Left colon (tissue), 2 donors: ENCODE measurements around the gene CACNA2D2. TPM values are rescaled to one million over a fixed set of nuclear protein-coding genes. Genes with fewer than 3 reads are reported as not detected.

Source experiments
- ATAC-seq: fragments of 200-7000 bp; cut with Tn5 transposase; one replicate; pipeline ENCODE4 v1.9.1; 2020; ENCODE audit warnings: mild to moderate bottlenecking, moderate library complexity
- DNase-seq, 2 donors: peaks; one replicate each; pipeline ENCODE4 v3.0.0-alpha.2; 2020
- intact Hi-C, 2 donors: fragments of 100-400 bp; cut with DNase I in 1 of 2; cut with micrococcal nuclease in 1 of 2; formaldehyde crosslinking; loops; one replicate each; pipeline versions ENCODE4 v1.11.2 to v1.14.0; 2022; cut with DNase I, micrococcal nuclease
- long read RNA-seq: library from polyadenylated mRNA; unstranded; transcript quantifications from one replicate; pipeline ENCODE4 v2.0.0, GENCODE V29; 2021
- total RNA-seq, 2 donors: library from RNA; stranded (reverse); fragmentation: NEBNext Ultra II Directional; extraction: Animal tissue kit (Norgen Biotek cat#: 25700); gene quantifications; one replicate each; pipeline ENCODE4 v1.2.1, GENCODE V29; 2021
- donor health status: DM: no; HTN: no; CAD: no.
- donor health status: DM: yes; HTN: yes; CAD: no.

CACNA2D2 gene
- total RNA-seq = 1 to 10 TPM; 1.9 to 3.2 TPM
- long read RNA-seq, partial matches to known transcripts = 0 of 1 reads
- long read RNA-seq, other reads (novel, unspliced or antisense) = 1 of 1 reads

DNA sequence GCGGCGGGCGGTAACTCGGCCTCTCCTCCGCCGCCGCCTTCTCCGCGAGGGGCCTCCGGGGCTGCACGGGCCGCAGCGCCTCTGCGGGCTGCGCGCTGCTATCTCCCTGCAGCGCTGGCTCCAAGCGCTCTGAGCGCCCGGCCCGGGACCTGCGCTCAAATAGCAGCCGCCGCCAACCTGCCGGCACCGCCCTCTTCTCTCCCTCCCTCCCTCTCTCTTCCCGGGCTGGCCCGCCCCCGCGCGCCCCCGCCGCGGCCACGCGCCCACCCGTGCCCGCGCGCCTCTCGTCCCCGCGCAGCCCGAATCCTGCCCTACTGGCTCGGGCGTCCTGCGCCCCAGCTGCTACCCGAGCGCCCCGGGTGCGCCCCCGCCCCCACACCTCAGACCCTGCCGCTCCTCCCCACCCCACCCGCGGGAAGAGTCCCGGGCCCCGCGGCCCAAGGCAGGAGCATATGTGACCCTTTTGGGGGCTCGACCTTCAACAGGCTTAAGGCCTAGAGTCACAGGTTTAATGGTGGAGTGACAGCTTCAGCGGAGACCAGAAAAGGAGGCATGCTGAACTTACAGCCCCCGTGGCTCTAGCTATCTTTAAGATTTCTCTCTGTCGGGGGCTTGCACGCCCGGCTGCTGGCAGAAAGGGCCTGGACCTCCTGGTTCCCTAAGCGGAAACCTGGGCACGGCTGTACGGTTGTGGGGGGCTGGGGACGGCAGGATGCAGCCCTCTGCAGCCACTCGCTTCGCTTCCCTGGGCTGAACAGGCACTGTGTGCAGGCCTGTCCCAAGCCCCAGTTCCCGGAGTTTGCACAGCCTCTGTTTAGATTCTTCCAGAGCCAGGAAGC lies at the start of gene CACNA2D2:
TSS of gene CACNA2D2 (minus strand) at position 131 of the 839 bp plus-strand sequence. CDS start 211 bp downstream, outside the sequence.
- peak; percentile 47 to 70 for DNase-seq
- intact Hi-C loops = no loop called here
- ATAC-seq = peak; percentile 92

- DNase-seq (no peak), ATAC-seq (no peak)
- intact Hi-C loops = loop anchor here in 1 of 2 donors (10.0 kb wide), 1 partner anchor 198 kb away; the partner anchor contains the start of genes CYB561D2, NPRL2 and TMEM115
Measured at GRCh38 chr3:50552598-50552997, 49.2 kb upstream of the CACNA2D2 start.

- DNase-seq (no peak), ATAC-seq (peak; percentile 27)
- intact Hi-C loops = loop anchor here in 1 of 2 donors (10.0 kb wide), 1 partner anchor 197 kb away; the partner anchor contains the start of genes CYB561D2, NPRL2 and TMEM115
Measured at GRCh38 chr3:50551681-50552435, 48.4 kb upstream of the CACNA2D2 start.

- intact Hi-C loops = loop anchor here in 1 of 2 donors (10.0 kb wide), 1 partner anchor 196 kb away; the partner anchor contains the start of genes CYB561D2, NPRL2 and TMEM115
- ATAC-seq (no peak), DNase-seq (no peak)
Measured at GRCh38 chr3:50551054-50551659, 47.7 kb upstream of the CACNA2D2 start.

- DNase-seq (peak in 1 of 2 donors; percentile 70), ATAC-seq (peak; percentile 61)
- intact Hi-C loops = loop anchor here in 1 of 2 donors (10.0 kb wide), 1 partner anchor 195 kb away; the partner anchor contains the start of genes CYB561D2, NPRL2 and TMEM115
Measured at GRCh38 chr3:50550079-50550736, 46.8 kb upstream of the CACNA2D2 start.

DNA sequence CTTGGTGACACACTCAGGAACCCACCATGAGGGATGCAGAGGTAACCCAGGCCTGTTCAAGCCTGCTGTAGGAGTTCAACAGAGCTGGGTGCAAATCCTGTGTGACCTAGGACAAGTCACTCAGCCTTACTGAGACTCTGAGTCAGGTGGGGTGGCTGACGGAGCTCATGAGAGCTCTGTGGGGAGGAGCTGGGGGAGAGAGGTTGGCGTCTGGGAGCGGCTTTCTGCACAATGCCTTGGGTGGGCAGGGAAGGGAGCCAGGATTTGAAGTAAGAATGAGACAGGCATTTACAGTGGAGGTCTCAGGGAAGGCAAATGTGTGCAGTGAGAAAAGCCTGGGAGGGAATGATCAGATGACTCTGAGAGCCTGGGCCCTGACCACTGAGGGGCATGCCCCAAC lies 45.8 kb upstream of the CACNA2D2 start:
- no peak for ATAC-seq
- intact Hi-C loops = loop anchor here in 1 of 2 donors (10.0 kb wide), 1 partner anchor 114 kb away; no protein-coding TSS in a partner anchor
- no peak for DNase-seq

DNA sequence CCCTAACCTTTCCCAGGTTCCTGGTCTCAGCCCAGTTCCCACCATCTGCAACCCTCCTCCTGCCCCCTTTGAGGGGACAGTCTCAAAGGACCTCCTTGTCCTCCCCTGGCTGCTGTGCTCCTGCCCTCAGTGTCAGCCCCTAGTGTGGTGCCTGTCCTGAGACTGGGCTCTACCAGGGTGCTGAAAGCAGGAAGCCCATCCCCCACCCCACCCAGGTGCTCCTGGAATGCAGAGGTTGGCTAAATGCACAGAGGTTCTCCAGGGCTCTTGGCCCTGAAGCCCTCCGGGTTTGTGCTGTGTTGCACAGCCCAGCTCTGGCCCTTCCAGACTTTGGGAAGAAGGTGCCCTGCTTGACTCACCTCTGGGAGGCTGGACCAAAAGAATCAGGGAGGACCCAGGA lies 42.3 kb upstream of the CACNA2D2 start:
- DNase-seq (no peak), ATAC-seq (no peak)
- intact Hi-C loops = loop anchor here in 1 of 2 donors (10.0 kb wide), 1 partner anchor 111 kb away; no protein-coding TSS in a partner anchor

DNA sequence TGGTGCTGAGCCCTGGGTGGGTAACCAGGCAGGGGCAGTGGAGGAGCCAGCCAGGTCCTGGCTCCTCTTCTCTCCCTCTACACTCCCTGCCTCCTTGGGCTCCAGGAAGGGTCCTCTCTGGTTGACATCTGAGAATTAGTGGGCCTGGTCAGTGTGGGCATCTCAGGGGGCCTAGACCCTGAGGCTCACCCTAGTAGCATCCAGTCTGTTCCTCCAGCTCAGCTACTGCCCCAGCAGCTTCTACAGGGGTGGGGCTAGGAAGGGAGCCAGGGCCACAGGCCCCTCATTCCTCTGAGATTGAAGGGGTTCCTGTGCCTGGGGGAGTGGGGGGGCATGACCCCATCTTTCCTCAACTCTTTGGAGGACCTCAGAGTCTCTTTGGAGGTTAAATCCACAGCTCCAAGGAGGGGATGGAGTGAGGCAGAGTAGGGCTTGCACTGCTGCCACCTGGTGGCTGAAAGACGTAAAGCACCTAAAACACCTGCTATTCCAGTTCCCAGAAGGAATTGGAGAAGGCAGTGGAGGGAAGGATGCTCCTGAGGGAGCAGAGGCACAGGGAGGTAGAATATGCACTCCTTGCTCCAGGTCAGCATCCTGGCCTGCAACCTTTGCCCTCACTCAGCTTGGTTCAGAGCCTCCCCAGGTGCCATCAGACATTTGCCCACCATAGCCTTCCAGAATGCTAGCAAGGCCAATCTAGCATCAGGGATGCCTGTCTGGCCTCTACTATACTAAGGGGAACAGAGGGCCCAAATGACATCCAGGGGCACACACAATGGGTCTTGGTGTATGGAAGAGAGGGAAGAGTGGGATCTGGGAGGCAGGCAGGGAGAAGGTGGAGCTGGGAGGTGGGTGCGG lies 39.0 kb upstream of the CACNA2D2 start:
- intact Hi-C loops = loop anchor here (5.0 to 10.0 kb wide), 2 partner anchors 105 to 108 kb away; no protein-coding TSS in a partner anchor
- DNase-seq (peak; percentile 39 to 78), ATAC-seq (peak; percentile 87)

GRCh38 chr3:50539356-50540286 lies 36.2 kb upstream of the CACNA2D2 start:
- intact Hi-C loops = loop anchor here (5.0 to 10.0 kb wide), 3 partner anchors 102 to 175 kb away; no protein-coding TSS in a partner anchor
- no peak for ATAC-seq
- DNase-seq = no peak

- intact Hi-C loops = loop anchor here in 1 of 2 donors (10.0 kb wide), 1 partner anchor 173 kb away; no protein-coding TSS in a partner anchor
- ATAC-seq (no peak), DNase-seq (no peak)
Measured at GRCh38 chr3:50537421-50538129, 34.1 kb upstream of the CACNA2D2 start.

DNA sequence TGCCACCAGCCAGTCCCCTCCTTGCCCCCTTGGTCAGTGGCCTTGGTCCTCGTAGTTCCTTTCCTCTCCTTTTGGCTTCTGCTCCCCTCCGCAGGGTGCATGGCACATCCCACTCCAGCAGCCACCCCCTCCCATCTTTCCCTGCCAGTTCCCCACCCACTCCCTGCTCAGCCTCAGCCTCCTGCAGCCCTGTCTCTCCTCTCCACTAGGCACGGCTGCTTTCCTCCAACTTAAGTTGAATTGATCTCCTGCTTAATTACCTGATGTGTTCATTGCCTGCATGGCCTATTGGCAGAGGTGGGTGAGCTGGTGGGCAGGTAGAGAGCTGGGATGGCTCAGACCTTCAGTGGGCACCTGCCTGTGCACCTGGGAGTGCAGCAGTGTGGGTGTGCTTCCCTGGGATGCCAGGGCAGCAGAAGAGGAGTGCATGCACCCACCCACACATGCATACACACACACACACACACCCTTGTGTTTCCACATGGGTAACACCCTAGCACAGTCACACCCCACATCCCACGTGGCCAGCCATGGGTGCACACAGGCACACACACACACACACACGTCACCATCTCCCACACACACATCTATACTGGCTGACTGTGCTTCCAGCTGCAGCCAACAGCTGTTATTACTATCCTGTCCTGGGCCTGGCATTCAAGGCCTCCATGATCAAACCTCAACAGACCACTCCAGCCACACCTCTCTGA lies 33.2 kb upstream of the CACNA2D2 start:
- no peak for DNase-seq
- peak; percentile 26 for ATAC-seq
- intact Hi-C loops = loop anchor here in 1 of 2 donors (10.0 kb wide), 1 partner anchor 172 kb away; no protein-coding TSS in a partner anchor

DNA sequence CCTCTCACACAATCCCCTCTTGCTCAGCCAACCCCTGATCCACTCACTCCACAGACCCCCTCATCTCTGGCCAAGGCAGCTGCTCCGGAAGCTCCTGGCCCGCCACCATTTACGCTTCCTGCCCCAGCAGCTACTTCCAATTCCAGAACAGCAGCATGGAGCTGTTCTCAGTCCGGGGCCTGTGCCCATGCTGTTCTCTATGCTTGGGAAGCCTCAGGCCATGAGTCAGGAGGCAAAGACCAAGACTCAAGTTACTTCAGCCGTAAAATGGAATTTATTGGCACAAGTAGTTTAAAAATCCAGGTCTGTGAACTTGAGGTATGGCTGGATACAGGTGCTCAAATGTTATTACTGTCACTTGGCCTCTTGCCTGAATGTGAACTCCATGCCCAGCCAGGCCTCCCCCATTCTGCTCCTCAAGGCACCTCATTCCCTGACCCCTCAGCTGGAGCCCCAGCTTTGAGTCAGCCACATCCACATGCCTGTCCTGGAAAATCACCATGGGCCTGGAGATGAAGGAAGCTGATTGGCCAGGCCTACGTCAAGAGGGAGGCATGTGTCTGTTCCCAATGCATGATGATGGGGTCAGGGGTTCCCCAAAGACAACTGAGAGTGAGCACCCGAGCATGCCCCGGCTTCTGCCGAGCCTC lies 31.4 kb upstream of the CACNA2D2 start:
- DNase-seq = no peak
- no peak for ATAC-seq
- intact Hi-C loops = loop anchor here in 1 of 2 donors (10.0 kb wide), 1 partner anchor 170 kb away; no protein-coding TSS in a partner anchor

- intact Hi-C loops = loop anchor here in 1 of 2 donors (10.0 kb wide), 1 partner anchor 169 kb away; no protein-coding TSS in a partner anchor
- ATAC-seq (no peak), DNase-seq (no peak)
Measured at GRCh38 chr3:50533807-50534461, 30.5 kb upstream of the CACNA2D2 start.
